Fibroblast of the aortic adventitia (primary cell): Measurements from ENCODE around the gene LHFPL3. TPM values are rescaled to one million over a fixed set of nuclear protein-coding genes. Genes with fewer than 3 reads are reported as not detected.
A peak's percentile ranks its signal among the peaks of the same experiment; 100 is the strongest.

ENCODE experiments used
- DNase-seq: peaks from one replicate; pipeline ENCODE4 v3.0.0-alpha.2; 2010; ENCODE audit warnings: low read depth
- H3K4me3 ChIP-seq: 2 replicates; pipeline ENCODE4 v1.5.1; 2011; ENCODE audit warnings: low read depth, mild to moderate bottlenecking, control low read depth, low read length, moderate library complexity
- CTCF ChIP-seq: IDR thresholded peaks from 2 replicates; pipeline ENCODE4 v1.5.1; 2011; ENCODE audit warnings: mild to moderate bottlenecking, low read length, control low read depth, inconsistent platforms; ENCODE audit not compliant: insufficient read depth
- total RNA-seq: library from RNA; depleted of rRNA; stranded (reverse); fragments of >200 nt; gene quantifications from 2 replicates; pipeline ENCODE4 v1.2.3, GENCODE V29; 2012; ENCODE audit warnings: low replicate concordance

Gene LHFPL3
- total RNA-seq, 1 donor, result not detected

GRCh38 chr7:104903044-104903443 lies 574.6 kb downstream of the LHFPL3 start:
- peak; percentile 30 for DNase-seq
- no peak for TF ChIP-seq CTCF
- no peak overlapping the region for H3K4me3 ChIP-seq

GRCh38 chr7:104903846-104904245 lies 575.4 kb downstream of the LHFPL3 start:
- no peak overlapping the region for H3K4me3 ChIP-seq
- DNase-seq, result no peak
- no peak for TF ChIP-seq CTCF

- TF ChIP-seq CTCF, result no peak
- H3K4me3 ChIP-seq, result no peak overlapping the region
- no peak for DNase-seq
Observed at GRCh38 chr7:104906032-104906431, 577.6 kb downstream of the LHFPL3 start.

GRCh38 chr7:104906556-104906955 lies 578.2 kb downstream of the LHFPL3 start:
- no peak for TF ChIP-seq CTCF
- H3K4me3 ChIP-seq, result no peak overlapping the region
- no peak for DNase-seq

GRCh38 chr7:104908636-104909035 lies 580.2 kb downstream of the LHFPL3 start:
- DNase-seq, result no peak
- TF ChIP-seq CTCF, result no peak
- H3K4me3 ChIP-seq, result no peak overlapping the region

GRCh38 chr7:104909096-104909495 lies 580.7 kb downstream of the LHFPL3 start:
- no peak for DNase-seq
- no peak overlapping the region for H3K4me3 ChIP-seq
- no peak for TF ChIP-seq CTCF

GRCh38 chr7:104914421-104914820 lies 586.0 kb downstream of the LHFPL3 start:
- no peak for TF ChIP-seq CTCF
- H3K4me3 ChIP-seq, result no peak overlapping the region
- DNase-seq, result no peak
